Bronchial epithelial cell (primary cell): Measurements from ENCODE around the gene GAS7. TPM values are rescaled to one million over a fixed set of nuclear protein-coding genes. Genes with fewer than 3 reads are reported as not detected.

Source experiments
- DNase-seq: peaks from one replicate; pipeline ENCODE4 v3.0.0-alpha.2; 2010; ENCODE audit warnings: low read depth
- FAIRE-seq: peaks from 2 replicates; lab custom pipeline; 2011; peaks lifted over from hg19 to GRCh38; lab: Jason Lieb, UNC
- H3K27me3 ChIP-seq: 2 replicates; pipeline ENCODE4 v1.5.1; 2011; ENCODE audit warnings: low read length; ENCODE audit not compliant: control insufficient read depth, insufficient read depth
- H3K36me3 ChIP-seq: 2 replicates; pipeline ENCODE4 v1.5.1; 2011; ENCODE audit warnings: low read length; ENCODE audit not compliant: control insufficient read depth, insufficient read depth
- H3K4me3 ChIP-seq: 2 replicates; pipeline ENCODE4 v1.5.1; 2011; ENCODE audit warnings: mild to moderate bottlenecking, low read depth, low read length, control low read depth
- CTCF ChIP-seq: IDR thresholded peaks from 2 replicates; pipeline ENCODE4 v1.5.1; 2011; ENCODE audit warnings: mild to moderate bottlenecking, moderate library complexity, low read length, control low read depth, inconsistent platforms; ENCODE audit not compliant: insufficient read depth, severe bottlenecking
- total RNA-seq: library from RNA; depleted of rRNA; stranded (reverse); fragments of >200 nt; gene quantifications from 2 replicates; pipeline ENCODE4 v1.2.1, GENCODE V29; 2014

The GAS7 gene
- total RNA-seq, 1 donor from 2014 or later, result 1.1 TPM

DNA sequence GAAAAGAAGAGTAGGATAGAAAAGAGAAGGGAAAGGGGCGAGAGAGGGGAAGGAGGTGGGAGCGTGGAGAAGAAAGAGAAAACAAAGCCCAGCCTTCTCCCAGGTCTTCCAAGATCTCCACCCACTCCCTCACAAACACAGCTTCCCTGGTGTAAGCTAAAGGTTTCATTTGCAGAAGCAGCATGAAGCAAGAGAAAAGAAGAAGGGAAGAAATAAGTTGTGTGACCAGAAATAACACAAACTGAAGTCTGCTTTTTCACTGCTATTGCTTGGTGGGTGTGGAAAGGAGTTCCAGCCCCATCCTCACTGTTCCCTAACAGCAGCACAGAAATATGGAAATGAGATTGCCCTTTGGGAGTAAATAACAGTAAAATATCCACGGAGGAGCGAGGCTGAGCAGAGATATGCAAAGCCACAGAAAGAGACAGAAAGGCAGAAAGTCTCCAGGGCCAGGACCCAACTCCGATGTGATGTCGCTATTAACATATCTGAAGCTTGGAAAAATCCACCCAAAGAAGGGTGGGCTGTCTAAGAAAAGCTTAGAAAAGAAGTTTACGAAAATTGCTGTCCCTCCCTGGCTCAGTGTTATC lies 10.3 kb upstream of the GAS7 start:
- Histone ChIP-seq H3K4me3 (no peak overlapping the region), H3K36me3 (no peaks in the 10 kb centered on the region), H3K27me3 (no peaks in the 10 kb centered on the region)
- TF ChIP-seq CTCF, result no peak
- DNase-seq (no peak), FAIRE-seq (no peak)

DNA sequence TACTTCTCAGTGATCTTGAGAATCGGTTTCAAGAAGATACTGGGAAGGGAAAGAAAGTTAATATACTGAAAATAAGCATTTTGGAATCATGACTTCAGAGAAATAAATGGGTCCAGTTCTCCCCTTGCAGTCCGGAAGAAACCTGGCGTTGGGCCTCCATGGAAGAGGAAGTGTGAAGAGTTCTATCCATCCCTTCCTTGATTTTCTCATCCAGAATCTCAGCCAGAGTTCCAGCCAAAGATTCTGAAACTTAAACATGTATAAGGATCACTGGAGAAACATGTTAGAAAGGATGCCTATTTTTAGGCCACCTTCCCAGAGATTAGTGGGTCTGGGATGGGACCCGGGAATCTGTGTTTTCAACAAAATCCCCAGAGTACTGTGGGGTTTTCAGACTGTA lies 8.7 kb upstream of the GAS7 start:
- H3K36me3 ChIP-seq, result no peaks in the 10 kb centered on the region
- no peak overlapping the region for H3K4me3 ChIP-seq
- TF ChIP-seq CTCF, result no peak
- DNase-seq, result no peak
- no peaks in the 10 kb centered on the region for H3K27me3 ChIP-seq
- FAIRE-seq, result no peak

GRCh38 chr17:10205549-10206185 lies 7.3 kb upstream of the GAS7 start:
- Histone ChIP-seq H3K4me3 (no peak overlapping the region), H3K36me3 (no peaks in the 10 kb centered on the region), H3K27me3 (no peaks in the 10 kb centered on the region)
- DNase-seq (peak; percentile 24), FAIRE-seq (no peak)
- TF ChIP-seq CTCF, result no peak

DNA sequence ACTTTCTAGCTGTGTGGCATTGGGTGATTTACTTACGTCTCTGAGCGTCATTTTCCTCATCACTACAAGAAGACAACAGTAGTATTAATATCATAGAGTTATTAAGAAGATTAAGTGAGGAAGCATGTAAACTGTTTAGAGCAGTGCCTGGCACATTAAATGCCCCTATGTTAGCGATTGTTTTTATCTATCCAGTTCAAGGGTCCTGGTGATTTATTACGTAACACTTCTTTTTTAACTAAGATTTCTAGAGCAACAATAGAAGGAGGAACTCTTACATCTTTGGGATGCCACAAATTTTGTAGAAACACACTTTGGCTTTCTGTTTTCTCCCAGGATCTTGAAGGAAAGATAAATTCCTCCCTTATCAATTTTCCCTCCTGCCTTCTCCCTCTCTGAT lies 3.3 kb upstream of the GAS7 start:
- Histone ChIP-seq H3K4me3 (no peak overlapping the region), H3K27me3 (no peaks in the 10 kb centered on the region), H3K36me3 (no peaks in the 10 kb centered on the region)
- DNase-seq, result no peak
- no peak for TF ChIP-seq CTCF
- FAIRE-seq, result no peak

- no peak for TF ChIP-seq CTCF
- H3K27me3 ChIP-seq, result no peaks in the 10 kb centered on the region
- DNase-seq (no peak), FAIRE-seq (no peak)
- H3K36me3 ChIP-seq, result no peaks in the 10 kb centered on the region
- no peak overlapping the region for H3K4me3 ChIP-seq
Measured at GRCh38 chr17:10200645-10201044, 2.2 kb upstream of the GAS7 start.

DNA sequence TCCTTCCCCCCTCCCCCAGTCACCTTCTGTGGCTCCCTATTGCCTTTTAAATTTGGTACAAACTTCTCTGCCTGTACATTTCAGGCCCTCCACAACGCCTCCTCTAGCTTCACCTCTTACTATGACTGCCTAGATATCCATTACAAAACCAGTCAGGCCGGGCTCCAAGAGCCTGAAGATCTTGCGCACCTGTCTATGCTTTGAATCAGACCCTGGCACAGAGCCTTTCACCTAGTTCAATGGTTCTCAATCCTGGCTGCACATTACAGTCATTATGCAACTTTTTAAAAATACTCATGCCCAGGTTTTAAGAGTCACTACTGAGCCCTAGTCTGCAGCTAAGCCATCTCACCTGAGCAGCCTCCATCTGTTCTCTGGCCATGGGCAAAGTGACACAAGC lies 1.6 kb upstream of the GAS7 start:
- FAIRE-seq (no peak), DNase-seq (peak; percentile 26)
- TF ChIP-seq CTCF, result no peak

More for the DNA sequence above, 1.6 kb upstream of the GAS7 start:
- no peaks in the 10 kb centered on the region for H3K36me3 ChIP-seq
- no peak overlapping the region for H3K4me3 ChIP-seq
- no peaks in the 10 kb centered on the region for H3K27me3 ChIP-seq
